CD14-positive monocyte (primary cell): ENCODE data around the gene PCDHGC3. TPM values are rescaled to one million over a fixed set of nuclear protein-coding genes. Genes with fewer than 3 reads are reported as not detected.
"Not testable (repeated sequence)": the region's sequence is repeated elsewhere in the genome, so short reads cannot be mapped to it uniquely, and the experiment has no call there.

Experiments
- DNase-seq, 3 donors: peaks; one replicate each; pipeline ENCODE4 v3.0.0-alpha.2; 2011 to 2022
- H2AFZ ChIP-seq: 2 replicates; pipeline ENCODE4 v1.6.0; 2012; ENCODE audit warnings: mild to moderate bottlenecking, low read depth, low read length, inconsistent platforms; ENCODE audit not compliant: insufficient read depth, poor library complexity, severe bottlenecking
- H3K27ac ChIP-seq, 2 donors: 1 replicate in 1 of 2; 2 replicates in 1 of 2; pipeline ENCODE4 v1.5.1; 2012 to 2013; ENCODE audit warnings: low read length in 2 of 2, control low read depth in 1 of 2, inconsistent platforms in 1 of 2, low read depth in 1 of 2, mild to moderate bottlenecking in 1 of 2
- H3K27me3 ChIP-seq, 2 donors: one replicate each; pipeline versions ENCODE4 v1.6.0 to v1.6.1; 2011 to 2013; ENCODE audit warnings: low read length in 2 of 2; ENCODE audit not compliant: control insufficient read depth in 2 of 2, insufficient read depth in 2 of 2
- H3K36me3 ChIP-seq, 2 donors: replicated peaks in 1 of 2; 1 replicate in 1 of 2; 2 replicates in 1 of 2; pipeline versions ENCODE4 v1.5.1 to v1.6.1; 2012 to 2013; ENCODE audit warnings: low read length in 2 of 2, control low read depth in 1 of 2, inconsistent platforms in 1 of 2, mild to moderate bottlenecking in 1 of 2; ENCODE audit not compliant: insufficient read depth in 2 of 2, control insufficient read depth in 1 of 2
- H3K4me1 ChIP-seq, 2 donors: 1 replicate in 1 of 2; 2 replicates in 1 of 2; pipeline versions ENCODE4 v1.5.1 to v1.6.1; 2012 to 2013; ENCODE audit warnings: low read length in 2 of 2, control low read depth in 1 of 2, inconsistent platforms in 1 of 2, mild to moderate bottlenecking in 1 of 2, moderate library complexity in 1 of 2; ENCODE audit not compliant: insufficient read depth in 2 of 2, control insufficient read depth in 1 of 2
- H3K4me2 ChIP-seq: replicated peaks from 2 replicates; pipeline ENCODE3; 2012; ENCODE audit warnings: low read length, moderate library complexity, mild to moderate bottlenecking; ENCODE audit not compliant: poor library complexity, severe bottlenecking; ENCODE audit errors: extremely low read depth
- H3K4me3 ChIP-seq, 3 experiments: fragments of 200-600 bp in 1 of 3; sonication (generic) in 1 of 3; replicated peaks in 1 of 3; 1 replicate in 2 of 3; 2 replicates in 1 of 3; pipeline ENCODE4 v1.5.1; 2011 to 2013; ENCODE audit warnings: low read length in 3 of 3, mild to moderate bottlenecking in 3 of 3, control low read depth in 2 of 3, low read depth in 2 of 3, inconsistent platforms in 1 of 3, moderate library complexity in 1 of 3
- H3K79me2 ChIP-seq: 2 replicates; pipeline ENCODE4 v1.6.0; 2012; ENCODE audit warnings: mild to moderate bottlenecking, control low read depth, inconsistent platforms, low read length, moderate library complexity; ENCODE audit not compliant: insufficient read depth
- H3K9ac ChIP-seq: 2 replicates; pipeline ENCODE4 v1.6.0; 2017; ENCODE audit warnings: low read length, mild to moderate bottlenecking; ENCODE audit not compliant: insufficient read depth, poor library complexity, severe bottlenecking
- H3K9me3 ChIP-seq, 2 donors: replicated peaks in 1 of 2; 1 replicate in 1 of 2; 2 replicates in 1 of 2; pipeline versions ENCODE4 v1.5.1 to v1.6.1; 2012 to 2013; ENCODE audit warnings: low read length in 2 of 2, control low read depth in 1 of 2; ENCODE audit not compliant: control insufficient read depth in 1 of 2, insufficient read depth in 1 of 2
- H4K20me1 ChIP-seq: 2 replicates; pipeline ENCODE4 v1.6.0; 2012; ENCODE audit warnings: mild to moderate bottlenecking, low read length, control low read depth, moderate library complexity; ENCODE audit not compliant: insufficient read depth
- H3K27ac Mint-ChIP-seq, 7 donors: one replicate each; pipeline ENCODE4 v1.8.0; 2020; ENCODE audit warnings: mild to moderate bottlenecking in 7 of 7, mixed read lengths in 7 of 7, moderate library complexity in 6 of 7, inconsistent platforms in 2 of 7
- H3K27me3 Mint-ChIP-seq, 3 donors: one replicate each; pipeline ENCODE4 v1.8.0; 2021 to 2022; ENCODE audit warnings: low read depth in 3 of 3, mild to moderate bottlenecking in 3 of 3, mixed read lengths in 3 of 3, moderate library complexity in 3 of 3, inconsistent platforms in 1 of 3
- H3K36me3 Mint-ChIP-seq, 2 donors: one replicate each; pipeline ENCODE4 v1.8.0; 2020; ENCODE audit warnings: mixed read lengths in 2 of 2, inconsistent platforms in 1 of 2, mild to moderate bottlenecking in 1 of 2
- H3K4me1 Mint-ChIP-seq: one replicate; pipeline ENCODE4 v1.8.0; 2020; ENCODE audit warnings: mild to moderate bottlenecking, mixed read lengths
- H3K4me3 Mint-ChIP-seq, 2 donors: one replicate each; pipeline ENCODE4 v1.8.0; 2020; ENCODE audit warnings: mild to moderate bottlenecking in 2 of 2, mixed read lengths in 2 of 2, moderate library complexity in 1 of 2
- H3K9me3 Mint-ChIP-seq, 7 donors: one replicate each; pipeline ENCODE4 v1.8.0; 2020 to 2022; ENCODE audit warnings: mixed read lengths in 7 of 7, mild to moderate bottlenecking in 6 of 7, moderate library complexity in 6 of 7, inconsistent platforms in 2 of 7
- CTCF ChIP-seq: fragments of 200-600 bp; IDR thresholded peaks from one replicate; pipeline ENCODE4 v1.8.0; 2022; ENCODE audit warnings: antibody characterized with exemption, mild to moderate bottlenecking
- WGBS: methylation state at CpG from one replicate; pipeline ENCODE4 v1.1.5; 2013; ENCODE audit warnings: missing lambda C conversion rate; ENCODE audit not compliant: insufficient coverage; 5-methylcytosine and 5-hydroxymethylcytosine counted together
- intact Hi-C, 2 donors: fragments of 100-400 bp; cut with micrococcal nuclease; formaldehyde crosslinking; loops; one replicate each; pipeline versions ENCODE4 v1.15.0 to v1.15.1; 2023
- polyA plus RNA-seq, 3 donors: library from polyadenylated mRNA; depleted of rRNA in 1 of 3; unstranded in 2 of 3; stranded (reverse) in 1 of 3; fragments of 300-500 nt in 2 of 3; fragments of >200 nt in 1 of 3; fragmentation: Illumina TruSeq in 2 of 3; gene quantifications; 1 replicate in 2 of 3; 2 replicates in 1 of 3; pipeline ENCODE4 v1.2.3, GENCODE V29; 2012 to 2021

PCDHGC3 gene
- polyA plus RNA-seq, 3 donors = 0.33 TPM; not detected in 2

GRCh38 chr5:141430332-141431113 is 45.2 kb upstream of the PCDHGC3 start, which contains the start of gene PCDHGA12:
TSS of gene PCDHGA12 (plus strand) at chr5:141430507. CDS start at chr5:141430760, 253 bp downstream.
- no peaks in the 10 kb centered on the region for H3K79me2 ChIP-seq
- peak; percentile 68 for TF ChIP-seq CTCF
- peak within 1 kb of the TSS; percentile 64 for H3K4me2 ChIP-seq
- H4K20me1 ChIP-seq = no peaks in the 10 kb centered on the region
- H3K36me3 ChIP-seq = no peaks in the 10 kb centered on the region
- peak within 1 kb of the TSS in 3 of 7 donors; percentile 23 to 50 (median 45) for H3K27ac Mint-ChIP-seq
- peaks cover 20 to 22% of the 10 kb centered on the region in 2 donors for H3K36me3 Mint-ChIP-seq
- H3K9me3 ChIP-seq = peaks cover 47 to 49% of the 10 kb centered on the region in 2 donors
- H3K27me3 ChIP-seq = peaks cover 41 to 93% of the 10 kb centered on the region in 2 donors
- peak within 1 kb of the TSS; percentile 2 to 72 (median 23) for H3K4me3 ChIP-seq
- peak within 1 kb of the TSS; percentile 53 to 84 for H3K4me3 Mint-ChIP-seq
- H3K9me3 Mint-ChIP-seq = peaks cover 25 to 63% (median 47%) of the 10 kb centered on the region in 7 donors
- H3K4me1 ChIP-seq = peaks cover 17 to 19% of the 10 kb centered on the region in 2 donors
- no peak within 1 kb of the TSS for H3K27ac ChIP-seq
- intact Hi-C loops = no loop called here
- peaks cover 63 to 78% (median 75%) of the 10 kb centered on the region in 3 donors for H3K27me3 Mint-ChIP-seq
- peak within 1 kb of the TSS; percentile 68 for H2AFZ ChIP-seq
- peak within 1 kb of the TSS; percentile 5 for H3K9ac ChIP-seq
- DNase-seq = peak; percentile 37 to 59 (median 42)
- peaks cover 21% of the 10 kb centered on the region for H3K4me1 Mint-ChIP-seq
- WGBS = 19% methylated on average over 23 of the region's 33 CpGs

DNA sequence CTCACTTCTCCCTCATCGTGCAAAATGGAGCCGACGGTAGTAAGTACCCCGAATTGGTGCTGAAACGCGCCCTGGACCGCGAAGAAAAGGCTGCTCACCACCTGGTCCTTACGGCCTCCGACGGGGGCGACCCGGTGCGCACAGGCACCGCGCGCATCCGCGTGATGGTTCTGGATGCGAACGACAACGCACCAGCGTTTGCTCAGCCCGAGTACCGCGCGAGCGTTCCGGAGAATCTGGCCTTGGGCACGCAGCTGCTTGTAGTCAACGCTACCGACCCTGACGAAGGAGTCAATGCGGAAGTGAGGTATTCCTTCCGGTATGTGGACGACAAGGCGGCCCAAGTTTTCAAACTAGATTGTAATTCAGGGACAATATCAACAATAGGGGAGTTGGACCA is 44.5 kb upstream of the PCDHGC3 start:
- Histone ChIP-seq H3K27me3 (peaks cover 41 to 93% of the 10 kb centered on the region in 2 donors), H3K79me2 (no peaks in the 10 kb centered on the region), H3K9me3 (peaks cover 47 to 49% of the 10 kb centered on the region in 2 donors), H3K4me3 (peak overlapping the region in 2 of 3 experiments; percentile 23 to 72), H3K36me3 (no peaks in the 10 kb centered on the region), H3K27ac (no peak overlapping the region), H3K4me1 (peaks cover 17 to 19% of the 10 kb centered on the region in 2 donors), H4K20me1 (no peaks in the 10 kb centered on the region), H2AFZ (peak overlapping the region; percentile 68), H3K9ac (no peak overlapping the region), H3K4me2 (peak overlapping the region; percentile 64)
- peak in 2 of 3 donors; percentile 15 to 36 for DNase-seq
- Mint-ChIP-seq H3K4me3 (peak overlapping the region; percentile 53 to 84), H3K9me3 (peaks cover 25 to 58% (median 44%) of the 10 kb centered on the region in 7 donors), H3K27ac (peak overlapping the region in 1 of 7 donors; percentile 19), H3K27me3 (peaks cover 58 to 74% (median 68%) of the 10 kb centered on the region in 3 donors), H3K36me3 (peaks cover 20 to 22% of the 10 kb centered on the region in 2 donors), H3K4me1 (peaks cover 21% of the 10 kb centered on the region)
- intact Hi-C loops = no loop called here
- no peak for TF ChIP-seq CTCF
- WGBS = 13% methylated on average over 37 of the region's 37 CpGs

DNA sequence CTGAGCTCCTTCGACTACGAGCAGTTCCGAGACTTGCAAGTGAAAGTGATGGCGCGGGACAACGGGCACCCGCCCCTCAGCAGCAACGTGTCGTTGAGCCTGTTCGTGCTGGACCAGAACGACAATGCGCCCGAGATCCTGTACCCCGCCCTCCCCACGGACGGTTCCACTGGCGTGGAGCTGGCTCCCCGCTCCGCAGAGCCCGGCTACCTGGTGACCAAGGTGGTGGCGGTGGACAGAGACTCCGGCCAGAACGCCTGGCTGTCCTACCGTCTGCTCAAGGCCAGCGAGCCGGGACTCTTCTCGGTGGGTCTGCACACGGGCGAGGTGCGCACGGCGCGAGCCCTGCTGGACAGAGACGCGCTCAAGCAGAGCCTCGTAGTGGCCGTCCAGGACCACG is 43.5 kb upstream of the PCDHGC3 start:
- H3K9me3 ChIP-seq = peaks cover 41% of the 10 kb centered on the region in 2 donors
- DNase-seq, H2AFZ ChIP-seq, H3K4me2 ChIP-seq, H3K36me3 ChIP-seq, intact Hi-C loops, H4K20me1 ChIP-seq, H3K79me2 ChIP-seq, H3K9ac ChIP-seq, H3K27ac ChIP-seq, H3K27ac Mint-ChIP-seq: not testable (repeated sequence)
- 36% methylated on average over 19 of the region's 38 CpGs for WGBS
- H3K4me3 ChIP-seq = peak overlapping the region in 1 of 3 experiments; percentile 72
- Mint-ChIP-seq H3K4me1 (peaks cover 21% of the 10 kb centered on the region), H3K36me3 (peaks cover 20 to 22% of the 10 kb centered on the region in 2 donors), H3K27me3 (peaks cover 49 to 66% (median 62%) of the 10 kb centered on the region in 3 donors), H3K9me3 (peaks cover 25 to 54% (median 42%) of the 10 kb centered on the region in 7 donors), H3K4me3 (peak overlapping the region in 1 of 2 donors; percentile 84)
- H3K27me3 ChIP-seq = peaks cover 33 to 93% of the 10 kb centered on the region in 2 donors
- H3K4me1 ChIP-seq = peaks cover 17 to 19% of the 10 kb centered on the region in 2 donors
